WTC11 (cell line): Measurements from ENCODE around the gene ASCL2. TPM values are rescaled to one million over a fixed set of nuclear protein-coding genes. Genes with fewer than 3 reads are reported as not detected.

Experiments
- ARID4B ChIP-seq: sonication (generic); formaldehyde crosslinking; IDR thresholded peaks from 2 replicates; pipeline ENCODE4 v1.8.0; 2023; ENCODE audit warnings: missing genetic modification reagents, mild to moderate bottlenecking, borderline replicate concordance
- CREB1 ChIP-seq: sonication (generic); formaldehyde crosslinking; IDR thresholded peaks from 2 replicates; pipeline ENCODE4 v1.8.0; 2023; ENCODE audit warnings: mild to moderate bottlenecking, missing genetic modification reagents
- CREM ChIP-seq: sonication (generic); formaldehyde crosslinking; IDR thresholded peaks from 2 replicates; pipeline ENCODE4 v1.8.1; 2022; ENCODE audit warnings: mild to moderate bottlenecking, missing genetic modification reagents, moderate library complexity
- CTCF ChIP-seq: fragments of 200-600 bp; IDR thresholded peaks from 2 replicates; pipeline ENCODE4 v1.8.0; 2022; ENCODE audit warnings: antibody characterized with exemption
- E2F5 ChIP-seq: sonication (generic); formaldehyde crosslinking; IDR thresholded peaks from 2 replicates; pipeline ENCODE4 v1.8.1; 2022; ENCODE audit warnings: mild to moderate bottlenecking, moderate library complexity, missing genetic modification reagents
- IRF2 ChIP-seq: sonication (generic); formaldehyde crosslinking; IDR thresholded peaks from 2 replicates; pipeline ENCODE4 v1.8.0; 2022; ENCODE audit warnings: low read depth, missing genetic modification reagents, borderline replicate concordance
- JAZF1 ChIP-seq: fragments of 250-450 bp; sonication (Bioruptor Pico); IDR thresholded peaks from 2 replicates; pipeline ENCODE4 v1.9.0; 2021; ENCODE audit warnings: moderate library complexity, mild to moderate bottlenecking, inconsistent platforms
- MYBL2 ChIP-seq: sonication (generic); formaldehyde crosslinking; IDR thresholded peaks from 2 replicates; pipeline ENCODE4 v1.8.1; 2023; ENCODE audit warnings: mild to moderate bottlenecking, moderate library complexity, missing genetic modification reagents
- NR3C1 ChIP-seq: sonication (generic); formaldehyde crosslinking; conservative IDR thresholded peaks from 2 replicates; pipeline ENCODE4 v1.8.1; 2023; ENCODE audit warnings: low read depth, mild to moderate bottlenecking, missing genetic modification reagents
- ZNF281 ChIP-seq: sonication (generic); formaldehyde crosslinking; IDR thresholded peaks from 2 replicates; pipeline ENCODE4 v1.8.0; 2023; ENCODE audit warnings: mild to moderate bottlenecking, missing genetic modification reagents
- ZNF512 ChIP-seq: sonication (generic); formaldehyde crosslinking; IDR thresholded peaks from 2 replicates; pipeline ENCODE4 v1.8.1; 2022; ENCODE audit warnings: missing genetic modification reagents, borderline replicate concordance
- total RNA-seq: library from RNA; stranded (reverse); gene quantifications from 3 replicates; pipeline ENCODE4 v1.2.3, GENCODE V29; 2021
- TF ChIP-seq, protein P1 (sequence below): sonication (generic); formaldehyde crosslinking; IDR thresholded peaks from 2 replicates; pipeline ENCODE4 v1.8.1; 2022; ENCODE audit warnings: low read depth, mild to moderate bottlenecking, moderate library complexity, missing genetic modification reagents, borderline replicate concordance
- TF ChIP-seq, protein P2 (sequence below): sonication (generic); formaldehyde crosslinking; IDR thresholded peaks from 2 replicates; pipeline ENCODE4 v1.8.1; 2023; ENCODE audit warnings: mild to moderate bottlenecking, missing genetic modification reagents, moderate library complexity

Gene ASCL2
- total RNA-seq, 1 experiment from 2014 or later: 0.24 TPM

GRCh38 chr11:2221024-2221423, 49.4 kb downstream of the ASCL2 start (continued):
- TF ChIP-seq ARID4B: no peak
- no peak for TF ChIP-seq MYBL2 (CRISPR knock-in tag)
- no peak for TF ChIP-seq IRF2 (CRISPR knock-in tag)
- TF ChIP-seq, protein P1, sequence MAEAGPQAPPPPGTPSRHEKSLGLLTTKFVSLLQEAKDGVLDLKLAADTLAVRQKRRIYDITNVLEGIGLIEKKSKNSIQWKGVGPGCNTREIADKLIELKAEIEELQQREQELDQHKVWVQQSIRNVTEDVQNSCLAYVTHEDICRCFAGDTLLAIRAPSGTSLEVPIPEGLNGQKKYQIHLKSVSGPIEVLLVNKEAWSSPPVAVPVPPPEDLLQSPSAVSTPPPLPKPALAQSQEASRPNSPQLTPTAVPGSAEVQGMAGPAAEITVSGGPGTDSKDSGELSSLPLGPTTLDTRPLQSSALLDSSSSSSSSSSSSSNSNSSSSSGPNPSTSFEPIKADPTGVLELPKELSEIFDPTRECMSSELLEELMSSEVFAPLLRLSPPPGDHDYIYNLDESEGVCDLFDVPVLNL (CRISPR knock-in tag): no peak
- TF ChIP-seq CREB1 (CRISPR knock-in tag): no peak
- TF ChIP-seq CTCF: no peak
- TF ChIP-seq ZNF512 (CRISPR knock-in tag): no peak
- TF ChIP-seq CREM (CRISPR knock-in tag): no peak
- TF ChIP-seq, protein P2, sequence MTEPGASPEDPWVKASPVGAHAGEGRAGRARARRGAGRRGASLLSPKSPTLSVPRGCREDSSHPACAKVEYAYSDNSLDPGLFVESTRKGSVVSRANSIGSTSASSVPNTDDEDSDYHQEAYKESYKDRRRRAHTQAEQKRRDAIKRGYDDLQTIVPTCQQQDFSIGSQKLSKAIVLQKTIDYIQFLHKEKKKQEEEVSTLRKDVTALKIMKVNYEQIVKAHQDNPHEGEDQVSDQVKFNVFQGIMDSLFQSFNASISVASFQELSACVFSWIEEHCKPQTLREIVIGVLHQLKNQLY (CRISPR knock-in tag): no peak
- TF ChIP-seq JAZF1 (CRISPR knock-in tag): no peak
- TF ChIP-seq E2F5 (CRISPR knock-in tag): no peak
- TF ChIP-seq ZNF281 (CRISPR knock-in tag): no peak
- no peak for TF ChIP-seq NR3C1
